ENCODE results near the gene ZNF710. TPM values are rescaled to one million over a fixed set of nuclear protein-coding genes. Genes with fewer than 3 reads are reported as not detected.

Gene ZNF710
- total RNA-seq, 4 donors from 2014 or later: 8.9 to 17.2 (median 11.5) TPM

DNA sequence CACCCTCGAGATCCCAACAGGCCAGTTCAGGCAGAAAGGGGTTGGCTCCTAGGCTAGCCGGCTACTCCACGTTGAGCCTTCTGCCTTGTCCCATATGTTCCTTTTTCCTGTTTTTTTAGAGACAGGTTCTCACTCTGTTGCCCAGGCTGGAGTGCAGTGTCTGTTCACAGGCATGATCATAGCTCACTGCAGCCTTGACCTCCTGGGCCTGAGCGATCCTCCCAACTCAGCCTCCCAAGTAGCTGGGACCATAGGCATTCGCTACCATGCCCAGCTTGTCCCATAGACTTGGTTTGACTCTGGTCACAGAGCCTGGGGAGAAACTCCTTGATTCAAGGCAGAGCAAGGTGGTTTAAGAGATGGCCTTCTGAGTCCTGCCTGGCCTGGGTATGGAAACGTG lies 32.3 kb downstream of the ZNF710 start:
- Histone ChIP-seq H3K27me3 (no peaks in the 10 kb centered on the region), H3K4me1 (peaks cover 40 to 56% of the 10 kb centered on the region in 2 donors), H3K27ac (peak overlapping the region in 2 of 3 donors; percentile 11 to 64), H3K36me3 (no peaks in the 10 kb centered on the region), H3K9me3 (no peaks in the 10 kb centered on the region), H3K4me3 (replicated peaks in 1 of 3) (no peak overlapping the region)
- 80 to 91% methylated on average over 6 of the region's 6 CpGs for whole genome bisulfite sequencing, 2 donors
- intact Hi-C loops (cut with DNase I): no loop called here
- DNase-seq: no peak
- TF ChIP-seq POLR2A (IDR thresholded peaks at IDR 0.05): no peak
- TF ChIP-seq, protein P1, sequence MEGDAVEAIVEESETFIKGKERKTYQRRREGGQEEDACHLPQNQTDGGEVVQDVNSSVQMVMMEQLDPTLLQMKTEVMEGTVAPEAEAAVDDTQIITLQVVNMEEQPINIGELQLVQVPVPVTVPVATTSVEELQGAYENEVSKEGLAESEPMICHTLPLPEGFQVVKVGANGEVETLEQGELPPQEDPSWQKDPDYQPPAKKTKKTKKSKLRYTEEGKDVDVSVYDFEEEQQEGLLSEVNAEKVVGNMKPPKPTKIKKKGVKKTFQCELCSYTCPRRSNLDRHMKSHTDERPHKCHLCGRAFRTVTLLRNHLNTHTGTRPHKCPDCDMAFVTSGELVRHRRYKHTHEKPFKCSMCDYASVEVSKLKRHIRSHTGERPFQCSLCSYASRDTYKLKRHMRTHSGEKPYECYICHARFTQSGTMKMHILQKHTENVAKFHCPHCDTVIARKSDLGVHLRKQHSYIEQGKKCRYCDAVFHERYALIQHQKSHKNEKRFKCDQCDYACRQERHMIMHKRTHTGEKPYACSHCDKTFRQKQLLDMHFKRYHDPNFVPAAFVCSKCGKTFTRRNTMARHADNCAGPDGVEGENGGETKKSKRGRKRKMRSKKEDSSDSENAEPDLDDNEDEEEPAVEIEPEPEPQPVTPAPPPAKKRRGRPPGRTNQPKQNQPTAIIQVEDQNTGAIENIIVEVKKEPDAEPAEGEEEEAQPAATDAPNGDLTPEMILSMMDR (IDR thresholded peaks at IDR 0.05): no peak

DNA sequence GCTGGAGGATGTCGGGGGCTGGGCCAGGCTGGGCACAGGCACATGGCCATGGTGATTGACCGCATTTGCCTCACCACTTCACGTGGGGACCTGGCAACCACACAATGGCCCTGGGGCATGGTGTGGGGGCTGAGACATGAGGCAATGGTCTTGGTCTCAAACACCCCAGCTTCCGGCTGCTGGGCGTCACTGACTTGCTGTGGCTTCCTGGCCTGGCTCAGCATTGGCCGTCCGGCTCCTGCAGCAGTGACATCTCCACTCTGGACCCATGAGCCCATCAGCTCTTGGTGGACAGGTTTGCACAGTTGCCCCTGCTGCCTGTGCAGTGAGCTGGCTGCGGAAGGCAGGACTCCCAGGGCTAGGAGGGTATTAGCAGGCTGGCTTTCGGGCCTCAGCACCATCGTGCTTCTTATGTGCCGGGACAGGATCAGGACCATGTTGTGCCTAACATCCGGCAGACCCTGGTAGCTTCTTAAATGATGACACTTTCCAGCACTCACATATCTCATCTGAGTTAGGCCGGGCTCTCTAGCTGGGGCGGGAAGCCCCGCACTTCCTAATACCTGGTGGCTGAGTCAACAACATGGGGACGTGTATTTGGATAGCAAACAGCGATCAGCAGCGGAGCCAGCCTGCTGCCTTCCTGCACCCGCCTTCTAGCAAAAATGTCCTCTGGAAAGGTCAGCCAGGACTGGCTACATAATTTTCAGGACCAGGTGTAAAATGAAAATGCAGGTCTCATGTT lies 34.1 kb downstream of the ZNF710 start:
- Histone ChIP-seq H3K27ac (peak overlapping the region; percentile 5 to 73 (median 60)), H3K4me1 (peaks cover 41 to 56% of the 10 kb centered on the region in 2 donors), H3K36me3 (no peaks in the 10 kb centered on the region), H3K4me3 (replicated peaks in 1 of 3) (no peak overlapping the region), H3K9me3 (no peaks in the 10 kb centered on the region), H3K27me3 (no peaks in the 10 kb centered on the region)
- intact Hi-C loops (cut with DNase I): no loop called here
- 78 to 81% methylated on average over 16 to 18 of the region's 19 CpGs for WGBS, 2 donors
- TF ChIP-seq, protein P1 (IDR thresholded peaks at IDR 0.05): no peak
- TF ChIP-seq POLR2A (IDR thresholded peaks at IDR 0.05): no peak
- DNase-seq: peak; percentile 49 to 63

DNA sequence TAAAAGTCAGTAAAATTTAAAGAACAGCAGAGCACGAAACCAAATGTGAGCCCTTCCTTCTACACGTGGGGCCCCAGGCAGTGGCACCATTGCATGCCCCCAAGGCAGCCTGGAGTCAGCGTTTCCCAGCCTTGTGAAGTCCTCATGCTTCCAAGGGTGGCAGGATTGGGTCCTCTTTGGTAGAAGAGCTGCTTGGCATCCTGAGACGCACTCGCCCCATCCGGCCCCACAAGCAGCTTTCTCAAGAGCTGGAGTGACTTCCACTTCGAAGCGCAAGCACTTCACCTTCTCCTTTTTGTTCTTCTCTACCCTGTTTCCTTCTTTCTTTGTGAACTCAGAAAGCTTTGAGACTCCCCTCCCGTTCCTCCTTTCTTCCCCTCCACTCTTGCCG lies 34.7 kb downstream of the ZNF710 start:
- Histone ChIP-seq H3K9me3 (no peaks in the 10 kb centered on the region), H3K36me3 (no peaks in the 10 kb centered on the region), H3K27ac (peak overlapping the region; percentile 5 to 73 (median 60)), H3K4me1 (peaks cover 41 to 56% of the 10 kb centered on the region in 2 donors), H3K27me3 (no peaks in the 10 kb centered on the region), H3K4me3 (replicated peaks in 1 of 3) (no peak overlapping the region)
- 42 to 49% methylated on average over 10 of the region's 10 CpGs for WGBS, 2 donors
- TF ChIP-seq POLR2A (IDR thresholded peaks at IDR 0.05): no peak
- TF ChIP-seq, protein P1 (IDR thresholded peaks at IDR 0.05): no peak
- DNase-seq: peak; percentile 75 to 77
- intact Hi-C loops (cut with DNase I): no loop called here

DNA sequence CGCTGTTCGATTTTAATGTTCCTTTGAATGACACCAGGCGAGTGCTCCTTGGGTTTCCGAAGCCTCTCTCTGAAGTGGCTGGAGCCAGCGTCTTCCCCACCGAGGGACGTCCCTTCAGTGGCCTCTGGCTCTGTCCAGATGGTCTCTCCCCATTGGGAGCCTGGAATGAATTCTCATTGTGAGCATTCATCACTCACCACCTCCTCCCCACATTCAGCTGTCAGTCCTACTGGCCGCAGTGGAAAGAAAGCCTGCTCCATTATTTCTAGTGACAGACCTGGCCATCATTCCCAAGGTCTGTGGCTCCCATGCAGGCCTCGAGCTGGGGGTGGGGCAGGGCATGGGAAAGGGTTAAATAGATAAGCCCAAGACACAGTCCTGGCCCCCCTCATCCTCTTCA lies 35.2 kb downstream of the ZNF710 start:
- WGBS, 2 donors: 47 to 55% methylated on average over 9 of the region's 9 CpGs
- intact Hi-C loops (cut with DNase I): no loop called here
- no peaks in the 10 kb centered on the region for H3K36me3 ChIP-seq
- H3K27ac ChIP-seq: peak overlapping the region; percentile 60 to 81 (median 73)
- H3K4me3 ChIP-seq (replicated peaks in 1 of 3): no peak overlapping the region
- no peaks in the 10 kb centered on the region for H3K9me3 ChIP-seq
- no peak for TF ChIP-seq POLR2A (IDR thresholded peaks at IDR 0.05)
- TF ChIP-seq, protein P1 (IDR thresholded peaks at IDR 0.05): no peak
- H3K4me1 ChIP-seq: peaks cover 41 to 52% of the 10 kb centered on the region in 2 donors
- H3K27me3 ChIP-seq: no peaks in the 10 kb centered on the region
- no peak for DNase-seq

DNA sequence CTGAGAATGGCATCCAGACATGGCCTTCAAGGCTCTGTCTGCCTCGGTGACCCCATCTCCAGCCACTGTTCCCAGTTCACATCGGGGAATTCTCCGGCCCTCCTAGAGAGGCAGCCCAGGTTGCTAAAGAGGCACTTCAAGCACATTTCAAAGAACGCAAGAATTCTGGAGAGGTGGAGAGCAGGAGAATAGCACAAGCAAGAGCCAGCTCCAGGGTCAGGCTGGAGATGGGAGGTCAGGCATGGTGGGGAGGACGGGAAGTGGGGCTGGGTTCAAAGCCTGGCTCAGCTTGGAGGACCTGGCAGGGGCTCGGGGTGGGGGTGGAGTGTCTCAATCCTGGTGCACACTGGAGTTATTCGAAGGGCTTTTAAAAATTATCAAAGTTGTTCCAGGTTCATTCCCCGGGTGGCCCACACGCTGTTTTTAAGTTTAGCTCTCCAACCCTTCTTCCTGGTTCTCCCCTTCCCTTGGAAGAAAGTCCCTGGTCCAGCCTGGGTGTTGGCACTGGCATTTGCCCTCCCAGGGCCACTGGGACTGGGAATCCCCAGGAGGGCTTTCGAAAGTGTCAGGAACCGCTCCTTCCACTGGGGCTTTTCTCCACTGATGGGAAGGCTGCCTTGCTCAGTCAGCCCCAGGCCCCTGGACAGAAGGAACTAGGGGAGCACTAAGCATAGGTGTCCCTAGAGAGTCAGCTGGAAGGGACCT lies 35.8 kb downstream of the ZNF710 start:
- peak overlapping the region; percentile 60 to 81 (median 73) for H3K27ac ChIP-seq
- no peaks in the 10 kb centered on the region for H3K36me3 ChIP-seq
- no peak for TF ChIP-seq POLR2A (IDR thresholded peaks at IDR 0.05)
- TF ChIP-seq, protein P1 (IDR thresholded peaks at IDR 0.05): no peak
- no peaks in the 10 kb centered on the region for H3K27me3 ChIP-seq
- no peak overlapping the region for H3K4me3 ChIP-seq (replicated peaks in 1 of 3)
- intact Hi-C loops (cut with DNase I): no loop called here
- H3K4me1 ChIP-seq: peaks cover 41 to 46% of the 10 kb centered on the region in 2 donors
- no peaks in the 10 kb centered on the region for H3K9me3 ChIP-seq
- DNase-seq: peak; percentile 78 to 86
- 27 to 33% methylated on average over 10 to 11 of the region's 11 CpGs for WGBS, 2 donors
